ENCODE data around the gene STARD3.

DNA sequence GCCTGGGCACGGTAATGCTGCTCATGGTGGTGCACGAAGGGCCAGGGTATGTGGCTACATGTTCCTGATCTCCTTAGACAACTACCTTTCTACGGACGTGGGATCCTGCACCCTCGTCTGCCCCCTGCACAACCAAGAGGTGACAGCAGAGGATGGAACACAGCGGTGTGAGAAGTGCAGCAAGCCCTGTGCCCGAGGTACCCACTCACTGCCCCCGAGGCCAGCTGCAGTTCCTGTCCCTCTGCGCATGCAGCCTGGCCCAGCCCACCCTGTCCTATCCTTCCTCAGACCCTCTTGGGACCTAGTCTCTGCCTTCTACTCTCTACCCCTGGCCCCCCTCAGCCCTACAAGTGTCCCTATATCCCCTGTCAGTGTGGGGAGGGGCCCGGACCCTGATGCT is 74.9 kb downstream of the STARD3 start:
- no peak for TF ChIP-seq CTCF (IDR thresholded peaks at IDR 0.05)
- TF ChIP-seq POLR2A (IDR thresholded peaks at IDR 0.05) = no peak

Data from right lobe of liver (tissue), 4 donors.